IMR-90 (cell line): ENCODE measurements around the gene SH3BP5. TPM values are rescaled to one million over a fixed set of nuclear protein-coding genes. Genes with fewer than 3 reads are reported as not detected.

Experiments
- ATAC-seq: fragments of 200-7000 bp; cut with Tn5 transposase; 2 replicates; pipeline ENCODE4 v1.9.1; 2020; ENCODE audit warnings: low read depth, mild to moderate bottlenecking, moderate library complexity
- BruUV-seq: library from RNA; stranded (reverse); fragments of 400-500 nt; replicated peaks from 2 replicates; lab custom pipeline; 2021; lab: Mats Ljungman, UMichigan
- CTCF ChIA-PET: fragments of 300-600 bp; formaldehyde crosslinking; extraction: SDS; loops from one replicate; lab custom pipeline; 2021; ENCODE audit warnings: antibody characterized with exemption; lab: Yijun Ruan, JAX
- POLR2A ChIA-PET: fragments of 300-600 bp; sonication (Branson Sonifier 250); formaldehyde crosslinking; loops from one replicate; lab custom pipeline; 2022; ENCODE audit warnings: antibody characterized with exemption; ENCODE audit not compliant: unreplicated experiment; lab: Charles Lee
- DNase-seq: peaks from one replicate; pipeline ENCODE4 v3.0.0; 2013
- H2AFZ ChIP-seq: replicated peaks from 2 replicates; pipeline ENCODE3; 2013; ENCODE audit warnings: low read length, mild to moderate bottlenecking; ENCODE audit not compliant: poor library complexity
- H2AK5ac ChIP-seq: 2 replicates; pipeline ENCODE4 v1.6.1; 2013; ENCODE audit warnings: low read depth, low read length, inconsistent platforms
- H2AK9ac ChIP-seq: replicated peaks from 2 replicates; pipeline ENCODE3; 2013; ENCODE audit warnings: mild to moderate bottlenecking, low read depth, low read length, moderate library complexity; ENCODE audit not compliant: poor library complexity
- H2BK120ac ChIP-seq: 2 replicates; pipeline ENCODE4 v1.6.1; 2013; ENCODE audit warnings: low read depth, low read length, inconsistent platforms
- H2BK15ac ChIP-seq: 3 replicates; pipeline ENCODE4 v1.6.1; 2013; ENCODE audit warnings: low read depth, low read length, inconsistent platforms
- H2BK20ac ChIP-seq: 2 replicates; pipeline ENCODE4 v1.6.1; 2013; ENCODE audit warnings: low read depth, mild to moderate bottlenecking, inconsistent platforms, low read length, moderate library complexity
- H2BK5ac ChIP-seq: 2 replicates; pipeline ENCODE4 v1.6.1; 2013; ENCODE audit warnings: mild to moderate bottlenecking, low read depth, low read length, inconsistent platforms; ENCODE audit not compliant: poor library complexity, severe bottlenecking
- H3K14ac ChIP-seq: replicated peaks from 2 replicates; pipeline ENCODE4 v1.6.1; 2013; ENCODE audit warnings: low read depth, low read length, inconsistent platforms
- H3K18ac ChIP-seq: 2 replicates; pipeline ENCODE4 v1.6.1; 2013; ENCODE audit warnings: low read depth, low read length, control low read depth
- H3K23ac ChIP-seq: 2 replicates; pipeline ENCODE4 v1.6.1; 2013; ENCODE audit warnings: low read depth, low read length, inconsistent platforms
- H3K27ac ChIP-seq: 2 replicates; pipeline ENCODE4 v1.5.1; 2013; ENCODE audit warnings: mild to moderate bottlenecking, control low read depth, low read length; ENCODE audit not compliant: insufficient read depth
- H3K27me3 ChIP-seq: 2 replicates; pipeline ENCODE4 v1.6.1; 2013; ENCODE audit warnings: low read length; ENCODE audit not compliant: control insufficient read depth, insufficient read depth
- H3K36me3 ChIP-seq: 2 replicates; pipeline ENCODE4 v1.6.1; 2013; ENCODE audit warnings: low read length, mixed read lengths; ENCODE audit not compliant: control insufficient read depth, insufficient read depth
- H3K4ac ChIP-seq: 2 replicates; pipeline ENCODE4 v1.6.1; 2013; ENCODE audit warnings: low read depth, low read length, inconsistent platforms
- H3K4me1 ChIP-seq: 2 replicates; pipeline ENCODE4 v1.6.1; 2013; ENCODE audit warnings: low read length, mixed read lengths; ENCODE audit not compliant: control insufficient read depth, insufficient read depth
- H3K4me2 ChIP-seq: 2 replicates; pipeline ENCODE4 v1.6.1; 2013; ENCODE audit warnings: low read depth, mild to moderate bottlenecking, control low read depth, low read length, moderate library complexity
- H3K4me3 ChIP-seq: 2 replicates; pipeline ENCODE4 v1.5.1; 2013; ENCODE audit warnings: low read depth, mild to moderate bottlenecking, control low read depth, low read length, moderate library complexity; ENCODE audit not compliant: insufficient read depth
- H3K56ac ChIP-seq: 2 replicates; pipeline ENCODE4 v1.6.1; 2013; ENCODE audit warnings: low read length, inconsistent platforms; ENCODE audit not compliant: insufficient read depth; ENCODE audit errors: extremely low read depth
- H3K79me1 ChIP-seq, 2 experiments: 2 replicates each; pipeline ENCODE4 v1.6.1; 2013; ENCODE audit warnings: low read length in 2 of 2, inconsistent platforms in 1 of 2, low read depth in 1 of 2
- H3K9ac ChIP-seq: 2 replicates; pipeline ENCODE4 v1.6.1; 2013; ENCODE audit warnings: low read depth, low read length, control low read depth
- H3K9me1 ChIP-seq: 2 replicates; pipeline ENCODE4 v1.6.1; 2013; ENCODE audit warnings: low read length, inconsistent platforms; ENCODE audit not compliant: insufficient read depth
- H3K9me3 ChIP-seq: 2 replicates; pipeline ENCODE4 v1.6.1; 2013; ENCODE audit warnings: low read length; ENCODE audit not compliant: control insufficient read depth, insufficient read depth
- H4K20me1 ChIP-seq: 2 replicates; pipeline ENCODE4 v1.6.1; 2013; ENCODE audit warnings: low read length, inconsistent platforms; ENCODE audit not compliant: insufficient read depth
- H4K5ac ChIP-seq: 2 replicates; pipeline ENCODE4 v1.6.1; 2013; ENCODE audit warnings: mild to moderate bottlenecking, low read depth, low read length, control low read depth
- H4K8ac ChIP-seq, 2 experiments: 2 replicates each; pipeline ENCODE4 v1.6.1; 2013; ENCODE audit warnings: low read depth in 2 of 2, low read length in 2 of 2, control low read depth in 1 of 2, inconsistent platforms in 1 of 2
- H4K91ac ChIP-seq: 2 replicates; pipeline ENCODE4 v1.6.1; 2013; ENCODE audit warnings: low read depth, low read length, inconsistent platforms; ENCODE audit not compliant: insufficient read depth
- BHLHE40 ChIP-seq: fragments of 150-350 bp; IDR thresholded peaks from 2 replicates; pipeline ENCODE4 v1.6.1; 2016; ENCODE audit warnings: mild to moderate bottlenecking, low read depth, low read length
- CEBPB ChIP-seq: IDR thresholded peaks from 2 replicates; pipeline ENCODE4 v1.6.1; 2012; ENCODE audit warnings: low read depth, low read length, improper control_type of control experiment
- CHD1 ChIP-seq: IDR thresholded peaks from 2 replicates; pipeline ENCODE4 v1.6.1; 2012; ENCODE audit warnings: low read depth, low read length, improper control_type of control experiment
- CTCF ChIP-seq: conservative IDR thresholded peaks from 2 replicates; pipeline ENCODE4 v1.5.1; 2012; ENCODE audit warnings: mild to moderate bottlenecking, low read depth, low read length, improper control_type of control experiment
- ELK1 ChIP-seq: fragments of 150-350 bp; IDR thresholded peaks from 2 replicates; pipeline ENCODE4 v1.6.1; 2016; ENCODE audit warnings: low read depth, mild to moderate bottlenecking, low read length, moderate library complexity, borderline replicate concordance
- FOS ChIP-seq: fragments of 150-350 bp; IDR thresholded peaks from 2 replicates; pipeline ENCODE4 v1.6.1; 2016; ENCODE audit warnings: low read depth, low read length
- MAZ ChIP-seq: IDR thresholded peaks from 2 replicates; pipeline ENCODE4 v1.6.1; 2012; ENCODE audit warnings: low read depth, mild to moderate bottlenecking, low read length, improper control_type of control experiment, moderate library complexity, borderline replicate concordance
- NFE2L2 ChIP-seq: fragments of 150-350 bp; IDR thresholded peaks from 2 replicates; pipeline ENCODE4 v1.6.1; 2016; ENCODE audit warnings: low read depth, mild to moderate bottlenecking, low read length
- POLR2A ChIP-seq: IDR thresholded peaks from 2 replicates; pipeline ENCODE4 v1.6.1; 2012; ENCODE audit warnings: mild to moderate bottlenecking, low read depth, low read length
- RCOR1 ChIP-seq: IDR thresholded peaks from 2 replicates; pipeline ENCODE4 v1.6.1; 2012; ENCODE audit warnings: mild to moderate bottlenecking, low read length, improper control_type of control experiment; ENCODE audit not compliant: insufficient replicate concordance
- RFX5 ChIP-seq: IDR thresholded peaks from 2 replicates; pipeline ENCODE4 v1.8.0; 2012; ENCODE audit warnings: low read depth, mild to moderate bottlenecking, low read length, moderate library complexity
- SMC3 ChIP-seq: fragments of 150-350 bp; IDR thresholded peaks from 2 replicates; pipeline ENCODE4 v1.6.1; 2016; ENCODE audit warnings: low read depth, mild to moderate bottlenecking, antibody characterized with exemption, low read length, moderate library complexity
- WGBS, 2 experiments: methylation state at CpG; one replicate each; pipeline versions ENCODE4 v1.1.5 to v1.1.7; 2013; ENCODE audit warnings: missing lambda C conversion rate in 2 of 2; ENCODE audit not compliant: insufficient read length in 1 of 2; ENCODE audit errors: extremely low coverage in 2 of 2; 5-methylcytosine and 5-hydroxymethylcytosine counted together
- dilution Hi-C: fragments of 300-500 bp; cut with HindIII; formaldehyde crosslinking; loops from one replicate; pipeline ENCODE4 v1.14.3; 2018; ENCODE audit warnings: low sequenced_read_pairs; ENCODE audit not compliant: unreplicated experiment
- in situ Hi-C: fragments of 300-500 bp; cut with MboI; formaldehyde crosslinking; loops from 3 replicates; pipeline ENCODE4 v1.14.3; 2019; ENCODE audit warnings: low sequenced_read_pairs, inconsistent platforms, mixed read lengths
- intact Hi-C: fragments of 100-400 bp; cut with micrococcal nuclease; formaldehyde crosslinking; loops from 2 replicates; pipeline ENCODE4 v1.10.0; 2022
- polyA plus RNA-seq, 3 experiments: library from polyadenylated mRNA; depleted of rRNA; stranded (reverse); fragments of >200 nt; gene quantifications; 2 replicates each; pipeline ENCODE4 v1.2.3, GENCODE V29; 2012; ENCODE audit warnings: low replicate concordance in 1 of 3
- total RNA-seq: library from RNA; depleted of rRNA; stranded (reverse); fragments of >200 nt; gene quantifications from 2 replicates; pipeline ENCODE4 v1.2.3, GENCODE V29; 2012

SH3BP5 gene
- total and polyA plus RNA-seq, 2 of the 4 experiments (the other 2 are of a cell fraction), result 14.0 to 23.5 TPM

GRCh38 chr3:15217011-15217671 lies 115.2 kb downstream of the SH3BP5 start:
- dilution Hi-C loops, result no loop called here
- Histone ChIP-seq H3K18ac (no peak overlapping the region), H2AFZ (no peak overlapping the region), H4K8ac (no peak overlapping the region), H3K9me1 (no peaks in the 10 kb centered on the region; the same call in 1 of the 2 replicates), H4K91ac (no peak overlapping the region), H3K4me3 (no peak overlapping the region), H3K9ac (no peak overlapping the region), H4K5ac (no peak overlapping the region), H3K79me1 (peaks cover 25 to 26% of the 10 kb centered on the region in 2 experiments), H4K20me1 (peaks cover 7% of the 10 kb centered on the region; the same call in 1 of the 2 replicates), H3K4ac (no peak overlapping the region), H3K23ac (no peak overlapping the region; the same call in 1 of the 2 replicates), H3K56ac (no peak overlapping the region), H2BK15ac (no peak overlapping the region), H3K27me3 (no peaks in the 10 kb centered on the region), H3K9me3 (no peaks in the 10 kb centered on the region), H3K14ac (no peak overlapping the region), H2AK9ac (no peak overlapping the region), H3K36me3 (peaks cover 47% of the 10 kb centered on the region), H3K27ac (no peak overlapping the region), H2BK120ac (no peak overlapping the region), H2AK5ac (no peak overlapping the region), H3K4me2 (no peak overlapping the region), H2BK5ac (no peak overlapping the region), H2BK20ac (no peak overlapping the region), H3K4me1 (no peaks in the 10 kb centered on the region)
- ChIA-PET POLR2A (no interaction called here), CTCF (interaction anchor here (0.7 kb wide), 1 partner anchor 300 kb away, joined by 3 read pairs; no protein-coding TSS in a partner anchor)
- intact Hi-C loops, result loop anchor here (5.0 kb wide), 1 partner anchor 35 kb away; no protein-coding TSS in a partner anchor
- in situ Hi-C loops, result loop anchor here (25.0 kb wide), 1 partner anchor 280 kb away; the partner anchor contains the start of gene NR2C2
- no TSS peak for BruUV-seq
- no CpG with 5 or more reads among the region's 4 CpGs for WGBS, 2 experiments
- ATAC-seq (no peak), DNase-seq (no peak)
- TF ChIP-seq NFE2L2 (no peak), MAZ (no peak), CHD1 (no peak), RCOR1 (no peak), CTCF (no peak), RFX5 (no peak), FOS (no peak), BHLHE40 (no peak), POLR2A (no peak), ELK1 (no peak), SMC3 (no peak), CEBPB (no peak)
